Fibroblast of upper back skin (primary cell): ENCODE data around the gene BLOC1S5.
A peak's percentile ranks its signal among the peaks of the same experiment; 100 is the strongest.
"Not testable (repeated sequence)": the region's sequence is repeated elsewhere in the genome, so short reads cannot be mapped to it uniquely, and the experiment has no call there.

ENCODE experiments used
- DNase-seq: peaks from one replicate; pipeline ENCODE4 v3.0.0-alpha.2; 2013

BLOC1S5 gene

GRCh38 chr6:8080362-8081151, 16.4 kb upstream of the BLOC1S5 start:
- DNase-seq = peak; percentile 69

GRCh38 chr6:8079126-8079525, 14.9 kb upstream of the BLOC1S5 start:
- DNase-seq = no peak

DNA sequence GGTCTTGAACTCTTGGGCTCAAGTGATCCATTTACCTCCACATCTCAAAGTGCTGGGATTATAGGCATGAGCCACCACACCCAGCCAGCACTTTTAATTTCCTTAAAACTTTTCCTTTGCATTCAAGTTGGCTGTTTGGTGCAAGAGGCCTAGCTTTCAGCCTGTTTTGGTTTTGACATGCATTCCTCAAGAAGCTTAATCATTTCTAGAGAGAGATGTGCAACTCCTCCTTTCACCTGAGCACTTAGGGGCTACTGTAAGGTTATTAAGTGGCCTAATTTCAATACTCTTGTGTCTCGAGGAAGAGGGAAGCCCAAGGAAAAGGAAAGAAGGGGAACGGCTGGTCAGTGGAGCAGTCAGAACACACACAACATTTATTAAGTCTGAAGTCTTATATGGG, 13.8 kb upstream of the BLOC1S5 start:
- no peak for DNase-seq

GRCh38 chr6:8075704-8076103, 11.5 kb upstream of the BLOC1S5 start:
- DNase-seq = no peak

DNA sequence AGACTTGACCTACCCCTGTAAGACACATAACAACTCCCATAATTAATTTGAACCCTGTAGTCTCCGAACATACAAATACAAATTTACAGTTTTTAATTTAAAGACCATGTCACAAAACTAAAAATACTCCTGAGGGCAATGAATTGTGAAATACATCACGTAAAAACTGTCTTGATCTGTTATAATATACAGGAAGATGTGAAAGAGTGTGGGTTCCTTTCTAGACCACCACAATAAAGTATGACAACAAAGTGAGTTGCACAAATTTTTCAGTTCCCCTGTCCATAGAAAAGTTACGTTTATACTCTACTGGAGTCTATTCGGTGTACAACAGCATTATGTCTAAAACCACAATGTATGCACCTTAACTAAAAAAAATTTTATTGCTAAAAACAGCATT, 11.0 kb upstream of the BLOC1S5 start:
- DNase-seq = no peak

DNA sequence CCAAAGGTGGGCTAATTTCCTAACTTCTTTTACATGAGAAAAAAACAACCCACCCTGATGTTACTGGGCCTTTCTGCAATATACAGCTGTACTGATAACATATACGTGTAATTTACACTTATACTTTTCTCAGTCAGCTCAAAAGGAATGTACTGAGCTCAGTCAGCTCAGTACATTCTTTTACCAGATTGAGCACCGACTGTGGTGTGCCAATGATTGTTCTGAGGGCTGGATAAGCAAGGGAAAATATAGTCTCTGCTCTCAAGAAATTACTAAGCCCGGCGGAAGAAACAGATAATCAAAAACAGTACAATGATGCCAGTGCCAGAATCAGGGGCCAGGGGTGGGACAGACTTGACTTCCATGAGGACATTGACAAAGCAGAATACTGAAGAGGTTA, 10.0 kb upstream of the BLOC1S5 start:
- peak; percentile 9 for DNase-seq

GRCh38 chr6:8073758-8074157, 9.6 kb upstream of the BLOC1S5 start:
- DNase-seq = no peak

DNA sequence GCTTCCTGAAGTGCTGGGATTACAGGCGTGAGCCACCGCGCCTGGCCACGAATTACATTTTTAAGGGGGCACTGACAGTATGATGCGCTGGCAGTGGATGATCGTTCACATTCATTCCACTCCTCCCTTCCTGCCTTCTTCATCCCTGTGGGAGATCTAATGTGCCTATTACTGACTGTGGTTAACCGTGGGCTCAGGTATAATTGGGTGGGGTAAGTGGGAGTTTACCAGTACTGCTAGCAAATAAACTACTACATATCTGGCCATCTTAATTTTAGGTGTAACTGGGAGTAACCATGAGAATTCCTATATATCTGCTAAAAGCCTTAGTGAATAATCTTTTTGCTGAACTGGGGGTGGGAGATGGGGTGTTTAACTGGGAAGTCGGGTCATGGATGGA, 6.5 kb upstream of the BLOC1S5 start:
- DNase-seq = no peak

GRCh38 chr6:8069631-8070284, 5.6 kb upstream of the BLOC1S5 start:
- no peak for DNase-seq

- no peak for DNase-seq
Observed at GRCh38 chr6:8069151-8069550, 5.0 kb upstream of the BLOC1S5 start.

DNA sequence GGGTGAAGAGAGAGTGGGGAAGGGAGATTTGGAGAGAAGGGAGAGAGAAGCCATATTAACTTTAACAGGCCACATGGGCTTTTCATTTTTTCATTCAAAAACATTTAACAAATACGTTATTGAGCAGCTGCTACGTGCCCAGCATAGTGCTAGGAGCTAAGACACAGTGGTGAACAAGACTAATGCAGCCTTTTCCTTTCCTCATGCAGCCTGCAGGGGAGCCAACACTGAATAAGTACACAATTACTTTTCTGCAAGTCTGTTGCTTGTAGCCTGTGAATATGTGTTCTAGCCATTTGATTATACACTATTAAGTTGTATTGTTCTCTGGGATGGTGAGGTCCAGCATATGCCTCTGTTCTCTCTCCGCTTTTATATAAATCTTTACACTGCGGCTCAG, 1.9 kb upstream of the BLOC1S5 start:
- no peak for DNase-seq

- DNase-seq = no peak
Observed at GRCh38 chr6:8065519-8065911, 1.3 kb upstream of the BLOC1S5 start.

- no peak for DNase-seq
Observed at GRCh38 chr6:8064638-8065518, 689 bp upstream of the BLOC1S5 start.

- DNase-seq = no peak
Observed at GRCh38 chr6:8061736-8062135, 2.5 kb downstream of the BLOC1S5 start.

GRCh38 chr6:8060346-8060745, 3.8 kb downstream of the BLOC1S5 start:
- DNase-seq = no peak

- DNase-seq = peak; percentile 35
Observed at GRCh38 chr6:8059129-8059528, 5.1 kb downstream of the BLOC1S5 start.

- DNase-seq = no peak
Observed at GRCh38 chr6:8057793-8058192, 6.4 kb downstream of the BLOC1S5 start.

DNA sequence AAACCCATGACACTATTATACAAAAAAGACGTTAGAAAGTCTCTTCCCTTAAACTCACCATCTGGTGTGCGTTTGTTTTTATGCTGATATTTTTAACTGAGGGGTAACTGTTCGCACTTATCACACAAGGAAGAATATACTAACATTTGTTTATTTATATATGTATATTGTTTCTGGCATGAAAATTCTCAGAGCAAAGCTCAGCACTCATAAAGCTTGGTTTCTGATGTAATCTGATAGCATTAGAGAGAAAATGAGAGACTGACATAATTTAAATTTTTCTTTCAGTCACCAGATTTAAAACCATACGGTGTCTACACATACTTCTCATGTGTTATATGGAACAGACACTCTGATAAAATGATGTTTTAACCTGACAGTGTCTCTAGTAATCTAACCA, 6.9 kb downstream of the BLOC1S5 start:
- no peak for DNase-seq

- no peak for DNase-seq
Observed at GRCh38 chr6:8054276-8054675, 9.9 kb downstream of the BLOC1S5 start.

DNA sequence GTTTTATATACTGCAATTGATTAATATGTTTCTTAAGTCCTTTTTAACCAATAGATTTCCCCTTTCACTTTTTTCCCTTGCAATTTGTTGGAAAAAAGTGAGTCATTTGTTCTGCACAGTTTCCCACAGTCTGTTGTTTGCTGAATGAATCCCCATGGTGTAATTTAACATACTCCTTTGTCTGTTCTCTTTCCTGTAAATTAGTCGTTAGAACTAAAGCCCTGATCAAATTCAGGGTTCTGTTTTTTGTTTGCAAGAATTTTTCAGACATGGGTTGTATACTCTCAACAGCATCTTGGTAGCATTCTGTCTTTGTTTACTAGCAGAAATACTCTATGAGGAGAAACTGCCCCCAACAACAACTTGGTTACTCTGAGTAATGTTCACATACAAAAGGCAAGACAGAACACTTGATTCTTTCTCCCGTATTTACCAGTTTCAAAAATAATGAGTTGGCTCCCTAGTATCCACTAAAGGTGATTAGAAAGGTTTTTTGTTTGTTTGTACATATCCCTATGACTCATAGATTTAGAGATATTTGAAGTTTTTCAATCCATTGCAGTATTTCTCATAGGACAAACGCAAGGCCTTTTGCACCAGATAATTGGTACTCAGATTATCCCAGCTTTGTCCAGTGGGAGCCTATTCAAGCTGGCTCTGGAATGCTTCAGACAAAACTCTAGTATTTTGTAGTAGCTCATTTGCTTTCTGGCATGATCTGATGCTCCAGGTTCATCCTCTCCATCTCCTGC, 16.5 kb downstream of the BLOC1S5 start:
- DNase-seq = peak; percentile 39

DNA sequence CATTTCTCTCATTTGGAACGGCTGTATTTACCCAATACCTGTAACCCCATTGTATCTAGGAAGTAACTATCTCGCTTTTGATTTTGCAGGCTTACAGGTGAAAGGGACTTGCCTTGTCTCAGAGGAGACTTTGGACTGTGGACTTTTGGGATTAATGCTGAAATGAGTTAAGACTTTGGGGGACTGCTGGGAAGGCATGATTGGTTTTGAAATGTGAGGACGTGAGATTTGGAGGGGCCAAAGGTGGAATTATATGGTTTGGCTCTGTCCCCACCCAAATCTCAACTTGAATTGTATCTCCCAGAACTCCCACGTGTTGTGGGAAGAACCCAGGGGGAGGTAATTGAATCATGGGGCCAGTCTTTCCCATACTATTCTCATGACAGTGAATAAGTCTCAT, 18.4 kb downstream of the BLOC1S5 start:
- DNase-seq = not testable (repeated sequence)

DNA sequence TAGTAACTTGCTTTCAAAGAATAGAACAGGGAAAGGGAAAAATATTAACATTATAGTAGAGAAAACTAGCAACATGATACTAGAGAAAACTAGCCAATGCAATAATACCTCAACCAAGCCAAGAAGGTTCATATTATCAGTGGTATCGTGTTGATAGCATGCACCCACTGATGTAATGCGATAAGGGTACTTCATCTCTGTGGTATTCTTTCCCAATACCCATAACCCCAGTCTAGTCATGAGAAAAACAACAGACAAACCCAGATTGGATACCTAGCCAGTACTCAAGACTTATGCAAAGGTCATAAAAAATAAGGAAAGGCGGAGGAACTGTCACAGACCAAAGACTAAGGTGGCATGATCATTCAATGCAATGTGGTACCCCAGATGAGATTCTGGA, 21.0 kb downstream of the BLOC1S5 start:
- no peak for DNase-seq
